Endothelial cell of umbilical vein (primary cell): ENCODE data around the gene NFYA. TPM values are rescaled to one million over a fixed set of nuclear protein-coding genes. Genes with fewer than 3 reads are reported as not detected.

Experiments used
- BruUV-seq: library from RNA; stranded (reverse); fragments of 400-500 nt; replicated peaks from 2 replicates; lab custom pipeline; 2021; lab: Mats Ljungman, UMichigan
- CTCF ChIA-PET: fragments of 300-600, 350-600 bp; sonication (Branson Sonifier 250); formaldehyde crosslinking; loops from one replicate; lab custom pipeline; 2021; ENCODE audit warnings: antibody characterized with exemption, inconsistent platforms; lab: Charles Lee
- POLR2A ChIA-PET: fragments of 300-600, 350-600 bp; sonication (Branson Sonifier 250); formaldehyde crosslinking; loops from one replicate; lab custom pipeline; 2021; ENCODE audit warnings: antibody characterized with exemption, inconsistent platforms; lab: Charles Lee
- DNase-seq: peaks from one replicate; pipeline ENCODE4 v3.0.0-alpha.2; 2011; ENCODE audit warnings: low read depth, low spot score
- FAIRE-seq: peaks from 2 replicates; lab custom pipeline; 2011; peaks lifted over from hg19 to GRCh38; lab: Jason Lieb, UNC
- H2AFZ ChIP-seq: 2 replicates; pipeline ENCODE4 v1.6.0; 2012; ENCODE audit warnings: low read depth, low read length, control low read depth, inconsistent platforms
- H3K27ac ChIP-seq: 2 replicates; pipeline ENCODE4 v1.5.1; 2011; ENCODE audit warnings: low read depth, mild to moderate bottlenecking, control low read depth, low read length, moderate library complexity; ENCODE audit not compliant: insufficient read depth
- H3K27me3 ChIP-seq, 2 experiments: 2 replicates each; pipeline versions ENCODE4 v1.6.0 to v1.6.1; 2011; ENCODE audit warnings: low read length in 2 of 2, mixed read lengths in 1 of 2; ENCODE audit not compliant: control insufficient read depth in 2 of 2, insufficient read depth in 2 of 2
- H3K36me3 ChIP-seq, 2 experiments: 2 replicates in 1 of 2; 3 replicates in 1 of 2; pipeline ENCODE4 v1.5.1; 2011; ENCODE audit warnings: low read length in 2 of 2, mild to moderate bottlenecking in 1 of 2, moderate library complexity in 1 of 2; ENCODE audit not compliant: control insufficient read depth in 2 of 2, insufficient read depth in 2 of 2; ENCODE audit errors: extremely low read depth in 1 of 2
- H3K4me1 ChIP-seq: 3 replicates; pipeline ENCODE4 v1.5.1; 2011; ENCODE audit warnings: mild to moderate bottlenecking, low read length; ENCODE audit not compliant: control insufficient read depth, insufficient read depth; ENCODE audit errors: extremely low read depth
- H3K4me2 ChIP-seq: 2 replicates; pipeline ENCODE4 v1.6.1; 2011; ENCODE audit warnings: low read length, control low read depth, mixed read lengths; ENCODE audit not compliant: insufficient read depth
- H3K4me3 ChIP-seq, 3 experiments: fragments of 200-600 bp in 1 of 3; sonication (generic), shearing (Covaris generic) in 1 of 3; replicated peaks in 1 of 3; 2 replicates each; pipeline ENCODE4 v1.5.1; 2011 to 2016; ENCODE audit warnings: control low read depth in 3 of 3, low read length in 3 of 3, mild to moderate bottlenecking in 2 of 3, inconsistent platforms in 1 of 3, low read depth in 1 of 3, moderate library complexity in 1 of 3; ENCODE audit not compliant: insufficient read depth in 1 of 3
- H3K79me2 ChIP-seq: 2 replicates; pipeline ENCODE4 v1.6.0; 2012; ENCODE audit warnings: low read length, inconsistent platforms; ENCODE audit not compliant: control insufficient read depth, insufficient read depth
- H3K9ac ChIP-seq: replicated peaks from 2 replicates; pipeline ENCODE3; 2011; ENCODE audit warnings: low read length, control low read depth; ENCODE audit not compliant: insufficient read depth; ENCODE audit errors: extremely low read depth
- H3K9me1 ChIP-seq: replicated peaks from 3 replicates; pipeline ENCODE4 v1.6.0; 2011; ENCODE audit warnings: mild to moderate bottlenecking, low read length; ENCODE audit not compliant: control insufficient read depth, insufficient read depth; ENCODE audit errors: extremely low read depth
- H3K9me3 ChIP-seq: replicated peaks from 2 replicates; pipeline ENCODE4 v1.5.1; 2012; ENCODE audit warnings: low read length, inconsistent platforms; ENCODE audit not compliant: control insufficient read depth, insufficient read depth
- H4K20me1 ChIP-seq: replicated peaks from 2 replicates; pipeline ENCODE3; 2011; ENCODE audit warnings: mild to moderate bottlenecking, low read length; ENCODE audit not compliant: control insufficient read depth, insufficient read depth; ENCODE audit errors: extremely low read depth
- CTCF ChIP-seq, 2 donors: IDR thresholded peaks; 1 replicate in 1 of 2; 2 replicates in 1 of 2; pipeline ENCODE4 v1.5.1; 2011; ENCODE audit warnings: low read length in 2 of 2, mild to moderate bottlenecking in 2 of 2, moderate library complexity in 2 of 2, control low read depth in 1 of 2, inconsistent platforms in 1 of 2, low read depth in 1 of 2; ENCODE audit not compliant: insufficient read depth in 1 of 2; ENCODE audit errors: extremely low read depth in 1 of 2
- FOS ChIP-seq: IDR thresholded peaks from 2 replicates; pipeline ENCODE4 v1.6.1; 2011; ENCODE audit warnings: mild to moderate bottlenecking, low read length, moderate library complexity, borderline replicate concordance; ENCODE audit not compliant: insufficient read depth
- GATA2 ChIP-seq: IDR thresholded peaks from 2 replicates; pipeline ENCODE4 v1.7.0; 2011; ENCODE audit warnings: low read depth, mild to moderate bottlenecking, moderate library complexity, mixed read lengths, low read length; ENCODE audit not compliant: insufficient read length, insufficient read depth
- JUN ChIP-seq: IDR thresholded peaks from 2 replicates; pipeline ENCODE4 v1.6.1; 2011; ENCODE audit warnings: borderline replicate concordance, low read depth; ENCODE audit not compliant: insufficient read length, insufficient read depth
- MYC ChIP-seq: IDR thresholded peaks from one replicate; pipeline ENCODE4 v1.6.1; 2011; ENCODE audit warnings: mild to moderate bottlenecking, low read depth, low read length
- dilution Hi-C: fragments of 300-500 bp; cut with MboI; formaldehyde crosslinking; loops from one replicate; pipeline ENCODE4 v1.15.0; 2019; ENCODE audit warnings: low sequenced_read_pairs; ENCODE audit not compliant: extremely low pct_ligation_motif_present
- intact Hi-C: fragments of 100-400 bp; cut with micrococcal nuclease; formaldehyde crosslinking; loops from one replicate; pipeline ENCODE4 v1.10.0; 2022
- polyA plus RNA-seq, 4 experiments: library from polyadenylated mRNA; depleted of rRNA in 3 of 4; stranded (reverse) in 3 of 4; unstranded in 1 of 4; fragments of >200 nt; gene quantifications; 2 replicates each; pipeline versions ENCODE4 v1.2.1 to v1.2.3, GENCODE V29; 2011 to 2012; ENCODE audit warnings: missing spikeins in 1 of 4
- total RNA-seq: library from RNA; stranded (reverse); gene quantifications from 2 replicates; pipeline ENCODE4 v1.2.3, GENCODE V29; 2021

The NFYA gene
- total and polyA plus RNA-seq, 2 donors (not counting 3 experiments of a cell fraction or from before 2014, with no cell fraction given) = 13.1 to 29.0 TPM

GRCh38 chr6:41065550-41066026 is 7.2 kb upstream of the NFYA start:
- intact Hi-C loops = loop anchor here (2.0 kb wide), 1 partner anchor 1085 kb away; no protein-coding TSS in a partner anchor
- no peaks in the 10 kb centered on the region for H3K36me3 ChIP-seq
- peaks cover 5% of the 10 kb centered on the region for H3K4me1 ChIP-seq
- no peak overlapping the region for H3K4me3 ChIP-seq
- no peak for TF ChIP-seq GATA2
- TF ChIP-seq MYC = no peak
- DNase-seq (no peak), FAIRE-seq (no peak)
- no peaks in the 10 kb centered on the region for H4K20me1 ChIP-seq
- H3K9me3 ChIP-seq = no peaks in the 10 kb centered on the region
- no peak overlapping the region for H3K4me2 ChIP-seq
- ChIA-PET CTCF (interaction anchor here (0.7 to 1.0 kb wide), 2 partner anchors 10 to 38 kb away, joined by 3 read pairs; no protein-coding TSS in a partner anchor), POLR2A (no interaction called here)
- H3K9ac ChIP-seq = no peak overlapping the region
- no TSS peak for BruUV-seq
- dilution Hi-C loops = no loop called here
- no peaks in the 10 kb centered on the region for H3K79me2 ChIP-seq
- H2AFZ ChIP-seq = no peak overlapping the region
- no peak overlapping the region for H3K27ac ChIP-seq
- H3K9me1 ChIP-seq = no peaks in the 10 kb centered on the region
- H3K27me3 ChIP-seq = no peaks in the 10 kb centered on the region

- Histone ChIP-seq H3K9me1 (no peaks in the 10 kb centered on the region), H3K9me3 (no peaks in the 10 kb centered on the region), H3K4me2 (no peak overlapping the region), H3K27ac (no peak overlapping the region), H3K79me2 (no peaks in the 10 kb centered on the region), H3K9ac (no peak overlapping the region), H2AFZ (no peak overlapping the region), H3K4me1 (peaks cover 8% of the 10 kb centered on the region), H3K36me3 (no peaks in the 10 kb centered on the region), H4K20me1 (no peaks in the 10 kb centered on the region), H3K4me3 (no peak overlapping the region), H3K27me3 (no peaks in the 10 kb centered on the region)
- DNase-seq (peak; percentile 69), FAIRE-seq (peak; percentile 75)
- TF ChIP-seq JUN = no peak
- TF ChIP-seq CTCF (IDR thresholded peaks at IDR 0.05; ENCODE audit: extremely low read depth in 1 of 2, insufficient read depth in 1 of 2, low read depth in 1 of 2, low read length in 2 of 2) = peak; percentile 62 to 68
- no peak for TF ChIP-seq FOS
- CTCF ChIA-PET = no interaction called here
- dilution Hi-C loops (no loop called here), intact Hi-C loops (loop anchor here (1.0 to 2.0 kb wide), 4 partner anchors 39 to 1086 kb away; no protein-coding TSS in a partner anchor)
- BruUV-seq = no TSS peak
- POLR2A ChIA-PET = no interaction called here
Measured at GRCh38 chr6:41066867-41067304, 5.9 kb upstream of the NFYA start.
